ENCODE results near the gene SBF1. TPM values are rescaled to one million over a fixed set of nuclear protein-coding genes. Genes with fewer than 3 reads are reported as not detected.

SBF1 gene
- polyA plus RNA-seq, 1 of the 3 experiments (the other 2 are of a cell fraction): 29.1 TPM

- H3K4me3 ChIP-seq (ENCODE audit: low read depth in 2 of 2, low read length in 1 of 2): no peak overlapping the region
- POLR2A ChIA-PET: no interaction called here
- H3K27me3 ChIP-seq (ENCODE audit: insufficient read depth): no peaks in the 10 kb centered on the region
- CTCF ChIA-PET: interaction anchor here (0.8 to 2.9 kb wide), 10 partner anchors 13 to 220 kb away, joined by 3 to 9 read pairs (median 3); partner anchors contain the start of gene HDAC10
- H3F3A ChIP-seq (replicated peaks; ENCODE audit: insufficient read depth): peaks cover 9% of the 10 kb centered on the region
- peaks cover 12% of the 10 kb centered on the region for H4K20me1 ChIP-seq (ENCODE audit: insufficient read depth)
- no peak overlapping the region for H3K4me2 ChIP-seq
- H3K79me2 ChIP-seq (ENCODE audit: insufficient read depth): peaks cover 16% of the 10 kb centered on the region; the same call in 1 of the 2 replicates
- H3K27ac ChIP-seq (ENCODE audit: low read depth in 2 of 2, low read length in 1 of 2): no peak overlapping the region
- H3K4me1 ChIP-seq (ENCODE audit: control insufficient read depth in 1 of 2, insufficient read depth in 2 of 2, low read depth in 1 of 2, low read length in 1 of 2): peaks cover 8 to 17% of the 10 kb centered on the region in 2 experiments; a peak in 2 of 4 replicates
- TF ChIP-seq REST (IDR thresholded peaks at IDR 0.05; ENCODE audit: low read depth, low read length): no peak
- TF ChIP-seq MEF2A (IDR thresholded peaks at IDR 0.05; ENCODE audit: borderline replicate concordance, low read depth): no peak
- TF ChIP-seq EP300 (IDR thresholded peaks at IDR 0.05; ENCODE audit: borderline replicate concordance in 1 of 2, low read depth in 1 of 2, low read length in 1 of 2): no peak
- no peak for TF ChIP-seq SIN3A (IDR thresholded peaks at IDR 0.05; ENCODE audit: borderline replicate concordance, low read depth, low read length)
- no peak for TF ChIP-seq TCF12 (IDR thresholded peaks at IDR 0.05)
- TF ChIP-seq TEAD4 (IDR thresholded peaks at IDR 0.05; ENCODE audit: borderline replicate concordance, insufficient read depth): no peak
- no peak for TF ChIP-seq IRF3 (IDR thresholded peaks at IDR 0.05; ENCODE audit: low read depth, low read length)
- no peak for TF ChIP-seq PBX3 (IDR thresholded peaks at IDR 0.05)
- TF ChIP-seq ELF1 (IDR thresholded peaks at IDR 0.05): no peak
- no peak for TF ChIP-seq NFIC (IDR thresholded peaks at IDR 0.05; ENCODE audit: borderline replicate concordance)
- no peak for TF ChIP-seq MAX (IDR thresholded peaks at IDR 0.05; ENCODE audit: low read depth)
- no peak for TF ChIP-seq USF2 (IDR thresholded peaks at IDR 0.05; ENCODE audit: borderline replicate concordance, low read depth, low read length)
- no peak for TF ChIP-seq TAF1 (IDR thresholded peaks at IDR 0.05; ENCODE audit: borderline replicate concordance, low read depth, low read length)
- TF ChIP-seq FOSL2 (IDR thresholded peaks at IDR 0.05; ENCODE audit: borderline replicate concordance, low read depth): no peak
- TF ChIP-seq POLR2AphosphoS5 (IDR thresholded peaks at IDR 0.05; ENCODE audit: low read depth, low read length): no peak
- TF ChIP-seq GATA2 (CRISPR knock-in tag; IDR thresholded peaks at IDR 0.05): no peak
- TF ChIP-seq NRF1 (IDR thresholded peaks at IDR 0.05; ENCODE audit: low read depth, low read length): no peak
- TF ChIP-seq YY1 (IDR thresholded peaks at IDR 0.05; ENCODE audit: low read depth): no peak
- TF ChIP-seq MXI1 (IDR thresholded peaks at IDR 0.05; ENCODE audit: low read depth, low read length): no peak
- no peaks in the 10 kb centered on the region for H3K9me3 ChIP-seq
- H2AFZ ChIP-seq (ENCODE audit: low read depth): no peak overlapping the region
- no peak for DNase-seq
- no peaks in the 10 kb centered on the region for H3K9me2 ChIP-seq
- H3K9ac ChIP-seq: no peak overlapping the region
- peaks cover 0 to 6% of the 10 kb centered on the region in 2 experiments for H3K36me3 ChIP-seq (replicated peaks in 1 of 2; ENCODE audit: control insufficient read depth in 1 of 2, insufficient read depth in 2 of 2, low read length in 1 of 2)
- WGBS (ENCODE audit: low lambda C conversion rate): 98% methylated on average over 4 of the region's 4 CpGs
These were observed 74.4 kb downstream of the SBF1 start for GRCh38 chr22:50400406-50400805.

Data from SK-N-SH (cell line).